ENCODE data around the gene DTNA.
A peak's percentile ranks its signal among the peaks of the same experiment; 100 is the strongest.
"Not testable (repeated sequence)": the region's sequence is repeated elsewhere in the genome, so short reads cannot be mapped to it uniquely, and the experiment has no call there.

The DTNA gene

DNA sequence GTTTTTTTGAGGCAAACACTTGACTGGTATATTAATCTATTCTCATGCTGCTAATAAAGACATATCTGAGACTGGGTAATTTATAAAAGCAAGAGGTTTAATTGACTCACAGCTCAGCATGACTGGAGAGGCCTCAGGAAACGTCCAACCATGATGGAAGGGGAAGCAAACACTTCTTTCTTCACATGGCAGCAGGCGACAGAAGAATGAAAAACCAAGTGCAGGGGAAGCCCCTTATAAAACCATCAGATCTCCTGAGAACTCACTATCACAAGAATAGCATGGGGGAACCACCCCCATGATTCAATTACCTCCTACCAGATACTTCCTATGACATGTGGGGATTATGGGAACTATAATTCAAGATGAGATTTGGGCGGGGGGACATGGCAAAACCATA, 194.9 kb downstream of the DTNA start:
- DNase-seq (ENCODE audit: low spot score), result no peak

DNA sequence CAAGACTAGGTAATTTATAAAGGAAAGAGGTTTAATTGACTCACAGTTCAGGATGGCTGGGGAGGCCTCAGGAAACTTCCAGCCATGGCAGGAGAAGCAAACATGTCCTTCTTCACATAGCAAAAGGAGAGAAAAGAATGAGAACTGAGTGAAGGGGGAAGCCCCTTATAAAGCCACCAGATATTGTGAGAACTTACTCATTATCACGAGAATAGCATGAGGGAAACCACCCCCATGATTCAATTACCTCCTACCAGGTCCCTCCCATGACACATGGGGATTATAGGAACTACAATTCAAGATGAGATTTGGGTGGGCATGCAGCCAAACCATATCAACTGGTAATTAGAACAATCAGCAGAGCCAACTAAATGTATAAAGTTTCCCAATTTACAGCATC, 196.9 kb downstream of the DTNA start:
- DNase-seq (ENCODE audit: low spot score), result not testable (repeated sequence)

DNA sequence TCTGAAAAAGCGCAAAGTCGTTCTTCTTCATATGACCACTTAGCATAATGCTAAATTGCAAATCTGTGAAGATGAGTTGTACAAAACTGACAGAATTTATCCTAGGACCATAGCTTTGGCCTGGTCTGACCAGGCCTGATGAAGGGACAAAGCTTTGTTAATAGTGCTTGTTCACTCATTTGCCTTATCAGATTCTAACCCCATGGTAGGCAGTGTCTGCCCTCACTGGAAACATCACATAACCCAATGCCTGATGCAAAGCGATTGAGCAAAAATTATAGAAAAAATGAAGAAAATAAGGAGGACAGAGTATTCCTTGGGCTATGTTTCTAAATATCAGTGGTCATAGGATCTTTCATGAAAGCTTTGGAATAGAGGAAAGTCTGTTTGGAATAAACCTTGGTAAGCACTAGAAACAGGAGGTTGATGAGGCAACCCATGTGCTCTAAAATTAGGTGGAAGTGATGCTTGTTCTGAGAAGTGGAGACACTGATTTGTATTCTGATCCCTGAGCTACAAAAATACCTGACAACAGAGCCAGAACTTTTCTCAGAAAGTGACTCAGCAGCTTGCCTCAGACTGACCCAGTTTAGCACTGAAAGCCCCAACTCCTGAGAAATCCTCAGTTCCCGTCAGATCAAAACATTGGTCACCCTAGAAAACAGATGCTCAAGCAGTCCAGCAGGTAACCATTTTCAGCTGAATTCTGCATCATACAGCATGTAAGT, 199.7 kb downstream of the DTNA start:
- DNase-seq (ENCODE audit: low spot score), result peak; percentile 43

DNA sequence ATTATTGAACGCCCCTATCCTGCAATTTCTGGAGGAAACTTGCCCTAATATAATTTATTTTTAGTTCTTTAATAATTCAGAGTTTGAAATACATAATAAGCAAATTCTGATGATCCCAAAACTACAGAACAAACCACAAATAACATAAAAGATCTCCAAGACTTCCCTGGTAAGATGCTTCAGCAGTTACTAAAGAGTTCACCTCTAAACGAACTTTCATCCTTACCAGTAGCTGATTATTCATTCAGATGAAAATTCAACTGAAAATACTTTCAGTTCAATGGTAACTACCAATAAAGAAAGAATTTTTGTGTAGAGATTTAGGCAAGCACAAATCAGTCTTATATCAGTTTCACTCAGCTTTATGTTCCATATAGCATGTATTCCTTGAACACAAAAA, 201.0 kb downstream of the DTNA start:
- DNase-seq (ENCODE audit: low spot score), result no peak

DNA sequence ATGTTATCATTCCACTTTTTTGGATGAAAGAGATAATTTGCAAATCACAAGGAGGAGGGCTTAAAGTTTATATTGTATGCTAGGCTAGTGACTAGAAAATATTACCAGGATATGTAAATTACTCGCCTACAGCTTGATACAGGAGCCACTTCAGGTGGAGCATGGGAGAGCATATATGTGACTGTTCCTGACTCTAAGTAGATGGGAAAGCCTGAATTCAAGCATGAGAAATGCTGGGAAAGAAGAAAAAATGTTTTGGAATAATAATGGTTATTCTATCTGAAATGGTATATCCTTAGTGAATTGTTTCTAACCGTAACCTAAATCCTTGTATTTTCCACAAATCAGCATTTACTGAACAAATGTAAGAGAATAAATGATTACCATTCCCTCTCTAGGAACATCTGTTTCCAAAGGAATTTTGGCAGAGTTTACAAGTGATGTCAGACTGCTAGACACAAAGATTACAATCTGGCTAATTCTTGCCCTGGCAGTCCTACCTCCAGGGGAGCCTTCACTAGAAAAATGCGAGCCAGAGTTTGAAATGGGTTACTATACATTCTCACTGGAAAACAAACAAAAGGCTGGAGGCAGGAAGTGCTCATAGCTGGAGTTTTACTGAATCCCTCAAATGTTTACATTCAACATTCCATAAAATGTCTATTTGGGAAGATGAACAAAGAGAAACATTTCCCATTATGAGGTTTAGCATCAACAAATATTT, 201.7 kb downstream of the DTNA start:
- DNase-seq (ENCODE audit: low spot score), result no peak

DNA sequence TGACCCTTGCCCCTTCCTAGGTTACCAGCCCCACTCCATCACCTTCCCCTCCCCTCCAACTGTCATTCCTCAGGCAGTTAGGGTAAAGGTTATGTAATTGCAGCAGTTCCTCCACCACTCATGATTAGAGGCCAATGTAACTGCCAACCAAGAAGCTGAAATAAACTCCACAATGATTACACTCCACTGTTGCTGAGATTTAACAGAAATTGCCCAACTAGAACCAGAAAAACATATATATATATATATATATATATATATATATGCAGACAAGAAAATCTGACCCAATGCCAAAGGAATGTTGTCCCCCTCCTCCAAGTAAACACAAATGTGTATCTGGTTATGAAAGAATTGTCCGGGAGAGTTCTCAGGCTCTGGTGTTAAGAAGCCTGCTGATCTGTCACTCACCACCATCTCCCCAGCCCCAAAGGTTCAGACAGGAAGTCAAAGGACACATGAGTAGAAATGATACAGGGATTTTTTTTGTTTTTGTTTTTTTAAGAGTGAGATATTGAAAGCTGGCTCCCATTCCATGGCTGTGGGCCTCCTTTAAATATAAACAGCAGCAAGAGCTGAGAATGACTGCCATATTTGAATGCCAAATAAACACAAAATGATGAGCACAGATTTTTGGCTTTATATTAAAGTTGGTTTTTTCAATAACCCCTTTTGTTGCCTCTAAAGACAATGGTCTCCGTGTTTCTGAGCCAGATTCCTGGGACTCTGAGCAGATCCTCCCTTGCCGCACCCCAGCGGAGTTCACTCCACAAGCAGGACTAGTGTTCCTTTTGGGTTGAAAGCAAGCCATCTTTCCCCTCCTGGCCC, 204.0 kb downstream of the DTNA start:
- DNase-seq (ENCODE audit: low spot score), result peak; percentile 84

DNA sequence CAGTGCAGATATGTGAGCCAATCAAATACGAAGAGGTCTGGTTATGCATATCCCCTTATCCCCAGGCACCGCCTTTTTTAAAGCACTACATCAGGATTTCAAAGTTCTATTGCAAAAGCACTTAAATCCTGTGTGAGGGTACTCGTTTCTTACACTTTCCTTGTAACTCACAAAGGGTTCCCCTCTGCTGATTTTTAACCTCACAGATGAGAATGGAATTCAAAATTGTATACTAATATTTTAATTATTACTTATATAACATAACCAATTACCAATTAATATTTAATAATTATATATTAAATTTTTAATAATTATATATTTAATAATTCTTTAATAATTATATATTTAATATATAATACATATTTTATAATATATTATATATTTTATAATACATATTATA, 204.9 kb downstream of the DTNA start:
- no peak for DNase-seq (ENCODE audit: low spot score)

DNA sequence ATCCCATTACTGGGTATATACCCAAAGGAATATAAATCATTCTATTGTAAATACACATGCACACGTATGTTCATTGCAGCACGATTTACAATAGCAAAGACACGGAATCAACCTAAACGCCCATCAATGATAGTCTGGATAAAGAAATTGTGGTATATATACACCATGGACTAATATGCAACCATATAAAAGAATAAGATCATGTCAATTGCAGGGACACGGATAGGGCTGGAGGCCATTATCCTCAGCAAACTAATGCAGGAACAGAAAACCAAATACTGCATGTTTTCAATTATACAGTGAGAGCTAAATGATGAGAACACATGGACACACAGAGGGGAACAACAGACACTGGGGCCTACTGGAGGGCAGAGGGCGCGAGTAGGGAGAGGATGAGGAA, 206.4 kb downstream of the DTNA start:
- DNase-seq (ENCODE audit: low spot score), result not testable (repeated sequence)

DNA sequence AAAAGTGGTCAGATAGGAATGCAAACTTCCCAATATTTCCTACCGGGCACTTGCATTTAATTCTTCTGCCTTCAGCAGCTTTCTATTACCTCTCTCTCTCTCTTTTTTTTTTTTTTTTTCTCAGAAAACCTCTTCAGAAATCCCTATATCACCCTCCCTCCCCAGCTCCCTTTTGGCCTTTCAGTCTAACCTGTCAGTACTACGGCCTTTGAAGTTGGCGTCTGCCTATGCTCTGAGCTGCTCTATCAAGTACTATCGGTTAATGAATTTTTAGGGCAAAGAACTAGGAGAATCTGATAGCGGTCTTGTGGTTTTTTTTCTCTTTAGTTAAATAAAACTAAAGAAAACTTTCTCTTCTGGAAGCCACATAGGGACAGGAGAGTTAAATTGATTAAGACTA, 208.8 kb downstream of the DTNA start:
- DNase-seq (ENCODE audit: low spot score), result no peak

DNA sequence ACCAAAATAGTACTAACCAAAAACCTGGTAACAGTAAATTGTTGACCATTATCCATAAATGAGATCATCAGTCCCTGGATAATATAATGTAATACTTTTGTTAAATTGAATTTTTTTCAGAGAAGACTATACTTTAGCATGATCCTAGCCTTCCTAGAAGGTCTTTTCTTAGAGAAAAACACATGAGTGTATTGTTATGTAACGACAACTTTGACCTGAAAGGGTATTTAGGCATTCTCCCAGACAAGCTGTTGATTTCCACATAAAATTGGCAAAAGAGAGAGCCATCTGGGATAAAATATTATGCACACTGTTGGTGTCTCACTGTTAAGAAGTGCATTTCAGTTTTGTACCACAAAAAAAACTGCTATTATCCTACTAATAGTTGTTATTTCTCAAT, 211.1 kb downstream of the DTNA start:
- DNase-seq (ENCODE audit: low spot score), result no peak

DNA sequence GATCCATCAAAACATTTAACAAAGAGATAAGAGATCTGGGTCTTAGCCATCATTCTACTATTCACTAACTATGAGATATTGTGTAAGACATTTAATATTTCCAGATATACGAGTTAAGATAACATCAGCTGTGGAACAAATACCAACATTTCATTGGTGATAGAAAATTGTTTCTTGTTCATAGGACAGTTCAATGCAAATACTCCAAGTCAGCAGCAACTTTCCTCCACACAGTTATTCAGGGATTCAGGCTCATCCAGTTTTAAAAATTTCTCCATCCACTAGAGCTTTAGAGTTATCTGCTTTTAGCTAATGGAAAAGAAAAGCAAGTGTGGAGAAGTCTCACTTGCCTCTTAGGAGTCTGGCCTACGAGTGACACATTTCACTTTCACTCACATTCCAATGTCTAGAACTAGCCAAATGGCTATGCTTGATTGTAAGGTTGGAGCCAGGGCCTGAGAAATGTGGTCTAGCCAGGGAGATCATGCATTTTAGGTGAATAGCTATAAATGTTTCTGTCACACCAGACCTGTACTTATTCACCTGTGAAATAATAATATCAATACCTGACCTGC, 211.8 kb downstream of the DTNA start:
- DNase-seq (ENCODE audit: low spot score), result no peak

DNA sequence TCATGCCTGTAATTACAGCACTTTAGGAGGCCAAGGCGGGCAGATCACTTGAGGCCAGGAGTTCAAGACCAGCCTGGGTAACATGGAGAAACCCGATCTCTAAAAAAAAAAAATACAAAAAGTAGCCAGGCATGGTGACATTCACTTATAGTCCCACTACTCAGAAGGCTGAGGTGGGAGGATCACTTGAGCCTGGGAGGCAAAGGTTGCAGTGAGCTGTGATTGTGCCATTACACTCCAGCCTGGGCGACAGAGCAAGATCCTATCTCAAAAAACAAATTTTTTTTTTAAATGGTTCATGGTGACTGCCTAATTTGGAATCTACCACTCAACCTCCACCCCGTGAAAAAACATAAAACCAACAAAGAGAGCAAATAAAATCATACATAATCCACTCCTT, 212.5 kb downstream of the DTNA start:
- DNase-seq (ENCODE audit: low spot score), result not testable (repeated sequence)

DNA sequence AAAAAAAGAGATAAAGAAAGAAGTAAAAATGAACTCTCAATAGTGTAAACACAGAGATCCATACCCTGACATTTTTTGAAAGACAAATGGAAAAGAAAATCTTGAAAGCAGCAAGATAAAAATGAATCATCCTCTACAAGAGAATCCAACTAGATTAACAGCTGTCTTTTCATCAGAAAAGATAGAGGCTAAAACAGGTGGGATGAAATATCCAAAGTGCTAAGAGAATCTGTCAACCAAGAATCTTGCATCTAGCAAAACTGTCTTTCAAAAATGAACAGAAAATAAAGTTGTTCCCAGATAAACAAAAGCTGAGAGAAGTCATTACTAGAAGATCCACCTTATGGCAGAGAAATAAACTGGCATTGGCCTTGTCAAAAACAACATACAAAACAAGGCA, 213.8 kb downstream of the DTNA start:
- no peak for DNase-seq (ENCODE audit: low spot score)

DNA sequence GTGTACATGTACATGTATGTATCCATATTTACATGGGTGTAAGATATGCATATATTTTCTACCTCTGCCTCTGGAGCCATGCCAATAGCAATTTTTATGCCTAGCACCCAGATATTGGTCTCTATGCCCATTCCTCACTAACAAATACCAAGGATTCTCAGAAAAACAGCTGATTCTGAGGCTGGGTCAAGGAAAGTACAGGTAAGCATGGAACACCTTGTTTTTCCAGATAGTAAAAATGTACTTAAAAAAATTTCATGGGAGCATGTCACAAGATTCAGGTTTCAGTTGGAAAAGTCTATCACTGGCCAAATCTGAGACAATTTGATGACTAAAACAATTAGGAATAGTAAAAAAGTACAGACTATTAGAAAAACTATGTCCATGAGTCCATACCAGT, 216.6 kb downstream of the DTNA start:
- DNase-seq (ENCODE audit: low spot score), result no peak

DNA sequence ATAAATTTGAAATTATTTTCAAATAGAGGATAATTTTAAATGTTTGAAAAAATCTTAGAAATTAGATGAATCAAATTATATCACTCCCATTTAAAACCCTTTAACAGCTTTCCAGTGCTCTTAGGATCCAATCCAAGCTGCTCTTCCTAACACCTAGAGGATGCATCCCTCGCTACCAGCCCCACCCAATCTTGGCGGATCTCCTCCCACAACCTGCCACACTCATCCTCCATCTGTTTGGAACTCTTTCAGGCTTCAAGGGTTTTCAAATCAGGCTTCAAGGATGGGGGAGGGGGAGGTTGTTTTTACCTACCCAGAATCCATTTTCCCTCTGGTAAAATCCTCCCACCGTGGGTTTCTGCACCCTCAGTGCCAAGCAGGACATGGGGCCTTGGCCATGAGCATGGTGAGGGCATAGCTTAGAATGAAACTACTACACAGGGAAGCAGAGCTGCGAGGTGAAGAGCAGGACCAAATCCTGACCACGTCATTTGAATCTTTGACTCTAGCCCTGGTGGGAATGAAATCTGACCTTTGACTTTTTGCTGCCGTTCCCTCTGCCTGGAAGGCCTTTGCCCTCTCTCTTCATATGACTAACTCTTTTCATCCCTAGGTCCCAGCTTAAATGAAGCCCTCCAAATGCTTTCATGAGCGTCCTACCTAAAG, 218.1 kb downstream of the DTNA start:
- no peak for DNase-seq (ENCODE audit: low spot score)

DNA sequence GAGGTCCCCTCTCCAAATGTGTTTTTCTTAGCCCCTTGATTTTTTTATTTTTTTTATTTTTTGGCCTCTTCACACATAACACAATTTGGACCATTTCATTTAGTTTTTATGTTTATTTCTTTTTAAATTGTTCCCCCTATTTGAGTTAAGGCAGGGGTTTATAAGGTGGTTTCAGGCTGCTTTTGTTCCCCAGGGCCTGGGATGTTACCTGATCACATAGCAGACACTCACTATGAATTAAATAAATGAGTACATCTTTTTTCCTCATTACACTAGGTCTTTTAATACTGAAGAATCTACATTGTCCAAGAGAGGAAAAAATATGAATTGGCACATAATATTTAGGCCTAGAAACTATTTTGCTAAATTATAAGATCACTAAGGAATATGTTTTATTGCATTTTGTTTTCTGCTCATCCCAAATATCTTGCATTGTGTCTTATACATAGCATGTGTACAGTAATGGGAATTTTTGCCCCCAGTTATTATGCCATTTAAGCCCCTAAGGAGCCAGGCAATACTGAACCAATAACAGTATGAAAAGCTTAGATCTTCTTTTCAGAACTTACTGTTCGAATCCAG, 218.7 kb downstream of the DTNA start:
- no peak for DNase-seq (ENCODE audit: low spot score)

DNA sequence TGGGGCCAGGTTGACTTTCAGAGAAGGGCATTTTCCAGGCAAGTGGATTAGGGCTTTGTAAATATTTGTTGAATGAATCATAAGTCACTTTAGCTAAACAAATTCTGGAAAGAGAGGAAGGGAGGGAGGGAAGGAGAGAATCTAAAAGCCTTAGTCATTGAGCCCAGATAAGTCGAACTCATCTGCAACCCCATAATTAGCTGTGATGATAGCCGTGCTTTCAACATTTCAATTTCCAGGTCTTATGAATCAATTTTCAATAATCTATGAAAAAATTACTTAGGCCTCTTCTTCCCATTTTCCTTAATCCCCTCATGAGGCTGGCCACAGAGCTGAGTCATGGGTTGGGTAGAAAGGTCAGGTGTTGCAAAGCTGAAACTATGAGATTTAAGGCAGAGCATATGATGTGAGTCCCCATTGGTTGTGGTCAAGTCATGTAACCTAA, 219.3 kb downstream of the DTNA start:
- DNase-seq (ENCODE audit: low spot score), result no peak

DNA sequence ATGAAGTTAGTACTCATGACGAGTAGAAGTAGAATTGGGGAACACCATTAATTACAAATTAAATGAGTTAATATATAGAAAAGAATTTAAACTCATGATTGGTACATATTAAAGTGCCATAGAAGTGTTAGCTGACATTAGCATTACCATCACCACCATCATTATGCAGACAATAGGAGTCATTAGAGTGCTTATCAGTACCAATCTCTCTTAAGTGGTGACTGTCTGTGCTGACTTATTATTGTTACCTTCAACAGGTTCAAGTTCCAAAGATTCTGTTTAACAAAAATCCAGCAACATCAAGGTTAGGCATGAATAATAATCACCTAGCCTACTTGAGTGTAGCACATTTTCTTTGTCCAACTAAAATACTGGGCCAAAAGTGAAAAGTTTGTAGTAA, 222.3 kb downstream of the DTNA start:
- no peak for DNase-seq (ENCODE audit: low spot score)

DNA sequence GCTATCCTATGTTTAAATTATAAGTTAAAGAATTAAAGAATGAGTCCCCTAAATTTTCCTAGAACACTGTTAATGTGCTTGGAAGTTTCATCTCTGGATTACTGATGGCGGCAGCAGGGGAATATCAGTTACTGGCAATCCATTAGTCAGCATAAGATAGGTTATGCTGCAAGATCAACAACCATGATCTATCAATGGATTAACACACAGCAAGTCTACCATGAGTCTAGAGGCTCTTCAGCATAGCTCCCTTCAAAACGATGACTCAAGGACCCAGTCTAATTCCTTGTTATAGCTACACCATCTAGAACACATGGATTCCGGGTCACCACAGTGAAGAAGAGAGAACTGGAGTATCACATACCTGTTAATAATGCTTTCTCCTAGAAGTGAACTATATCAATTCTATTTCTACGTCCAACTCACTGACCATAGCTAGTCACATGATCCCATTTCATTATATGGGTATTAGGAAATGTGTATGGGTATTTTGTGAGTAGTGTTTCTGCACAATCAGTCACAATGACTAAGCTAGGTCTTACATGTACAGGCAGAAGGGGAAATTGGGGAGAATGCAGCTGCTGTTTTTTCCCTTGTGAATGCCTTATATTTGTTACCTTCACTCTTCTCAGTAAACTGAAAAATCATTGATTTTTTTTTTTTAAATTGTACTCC, 222.8 kb downstream of the DTNA start:
- no peak for DNase-seq (ENCODE audit: low spot score)

DNA sequence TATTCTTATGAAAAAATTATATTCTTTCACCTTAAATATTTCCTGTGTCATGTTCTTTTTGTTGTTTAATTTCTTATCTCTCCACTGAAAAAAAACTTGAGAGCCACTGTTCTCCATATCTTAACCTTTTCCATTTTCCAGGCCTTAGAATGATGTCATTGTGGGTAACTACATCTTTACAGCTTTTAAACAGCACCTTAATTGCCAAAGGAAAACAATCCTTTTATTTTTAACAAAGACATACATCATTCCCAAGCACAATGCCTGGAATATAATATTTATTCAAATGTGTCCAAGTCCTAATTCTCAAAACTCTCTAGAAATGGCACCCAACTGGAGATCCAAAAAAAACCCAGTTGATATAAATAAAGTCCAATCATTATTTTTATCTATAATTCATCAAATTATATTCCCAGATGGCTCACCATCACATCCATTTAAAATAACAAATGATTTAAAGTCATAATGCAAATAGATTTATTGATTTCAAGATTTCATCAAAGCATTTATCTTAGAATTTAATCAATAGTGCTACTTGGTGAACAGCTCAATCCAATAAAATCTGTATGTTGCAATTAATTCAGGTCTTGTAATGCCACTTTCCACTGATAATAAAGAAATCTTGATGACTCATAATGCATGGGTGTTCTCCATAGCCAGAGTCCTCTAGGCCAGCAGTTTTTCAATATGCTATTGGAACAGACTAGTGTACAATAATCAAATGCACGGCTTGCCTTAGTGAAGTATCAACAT, 224.0 kb downstream of the DTNA start:
- DNase-seq (ENCODE audit: low spot score), result no peak
